Measurements from ENCODE around the gene ANO1.

The ANO1 gene

DNA sequence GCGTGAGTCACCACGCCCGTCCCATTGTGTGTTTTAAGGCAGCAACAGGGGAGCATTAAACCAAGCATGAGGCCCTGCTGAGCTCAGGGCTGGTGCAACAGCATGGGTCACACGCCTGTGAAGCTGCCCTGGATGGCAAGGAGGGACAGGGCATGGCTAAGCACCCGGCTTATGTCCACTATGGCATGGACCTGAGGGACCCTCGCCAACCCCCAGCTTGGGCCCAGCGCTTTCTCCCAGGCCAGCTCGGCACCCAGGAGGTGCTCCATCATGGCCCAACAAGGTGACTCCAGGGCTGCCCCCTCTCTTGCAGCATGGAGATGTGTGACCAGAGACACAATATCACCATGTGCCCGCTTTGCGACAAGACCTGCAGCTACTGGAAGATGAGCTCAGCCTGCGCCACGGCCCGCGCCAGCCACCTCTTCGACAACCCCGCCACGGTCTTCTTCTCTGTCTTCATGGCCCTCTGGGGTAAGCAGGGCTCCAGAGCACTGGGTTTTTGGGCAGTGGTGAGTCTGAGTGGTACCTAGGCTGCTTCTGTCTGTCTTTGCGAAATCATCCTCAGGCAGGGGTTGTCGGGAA lies 53.6 kb downstream of the ANO1 start:
- no peak for DNase-seq (ENCODE audit: low read depth)
- no peak overlapping the region for H3K4me3 ChIP-seq (ENCODE audit: low read depth, low read length)
- TF ChIP-seq, protein P1, sequence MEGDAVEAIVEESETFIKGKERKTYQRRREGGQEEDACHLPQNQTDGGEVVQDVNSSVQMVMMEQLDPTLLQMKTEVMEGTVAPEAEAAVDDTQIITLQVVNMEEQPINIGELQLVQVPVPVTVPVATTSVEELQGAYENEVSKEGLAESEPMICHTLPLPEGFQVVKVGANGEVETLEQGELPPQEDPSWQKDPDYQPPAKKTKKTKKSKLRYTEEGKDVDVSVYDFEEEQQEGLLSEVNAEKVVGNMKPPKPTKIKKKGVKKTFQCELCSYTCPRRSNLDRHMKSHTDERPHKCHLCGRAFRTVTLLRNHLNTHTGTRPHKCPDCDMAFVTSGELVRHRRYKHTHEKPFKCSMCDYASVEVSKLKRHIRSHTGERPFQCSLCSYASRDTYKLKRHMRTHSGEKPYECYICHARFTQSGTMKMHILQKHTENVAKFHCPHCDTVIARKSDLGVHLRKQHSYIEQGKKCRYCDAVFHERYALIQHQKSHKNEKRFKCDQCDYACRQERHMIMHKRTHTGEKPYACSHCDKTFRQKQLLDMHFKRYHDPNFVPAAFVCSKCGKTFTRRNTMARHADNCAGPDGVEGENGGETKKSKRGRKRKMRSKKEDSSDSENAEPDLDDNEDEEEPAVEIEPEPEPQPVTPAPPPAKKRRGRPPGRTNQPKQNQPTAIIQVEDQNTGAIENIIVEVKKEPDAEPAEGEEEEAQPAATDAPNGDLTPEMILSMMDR (IDR thresholded peaks at IDR 0.05; ENCODE audit: control insufficient read depth, extremely low read depth, insufficient read depth), result no peak

DNA sequence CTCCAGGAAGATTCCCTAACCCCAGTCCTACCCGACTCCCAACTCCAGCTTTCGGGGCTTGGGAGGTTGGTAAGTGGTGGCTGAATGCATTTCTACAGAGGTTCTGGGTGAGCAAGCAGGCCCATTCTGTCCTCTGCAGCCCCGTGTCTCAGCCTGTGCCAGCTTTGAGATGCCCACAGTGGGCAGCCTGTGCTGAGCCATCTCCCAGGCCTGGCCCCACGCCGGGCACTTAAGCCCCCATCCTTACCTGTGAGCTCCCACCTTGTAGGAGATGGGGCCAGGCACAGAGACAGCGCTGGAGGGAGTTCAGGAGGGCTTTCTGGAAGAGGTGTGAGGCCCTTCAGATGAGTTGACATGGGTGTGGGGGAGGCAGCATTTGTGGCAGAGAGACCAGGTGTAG lies 54.5 kb downstream of the ANO1 start:
- no peak for DNase-seq (ENCODE audit: low read depth)
- H3K4me3 ChIP-seq (ENCODE audit: low read depth, low read length), result no peak overlapping the region
- TF ChIP-seq, protein P1 (IDR thresholded peaks at IDR 0.05; ENCODE audit: control insufficient read depth, extremely low read depth, insufficient read depth), result no peak

DNA sequence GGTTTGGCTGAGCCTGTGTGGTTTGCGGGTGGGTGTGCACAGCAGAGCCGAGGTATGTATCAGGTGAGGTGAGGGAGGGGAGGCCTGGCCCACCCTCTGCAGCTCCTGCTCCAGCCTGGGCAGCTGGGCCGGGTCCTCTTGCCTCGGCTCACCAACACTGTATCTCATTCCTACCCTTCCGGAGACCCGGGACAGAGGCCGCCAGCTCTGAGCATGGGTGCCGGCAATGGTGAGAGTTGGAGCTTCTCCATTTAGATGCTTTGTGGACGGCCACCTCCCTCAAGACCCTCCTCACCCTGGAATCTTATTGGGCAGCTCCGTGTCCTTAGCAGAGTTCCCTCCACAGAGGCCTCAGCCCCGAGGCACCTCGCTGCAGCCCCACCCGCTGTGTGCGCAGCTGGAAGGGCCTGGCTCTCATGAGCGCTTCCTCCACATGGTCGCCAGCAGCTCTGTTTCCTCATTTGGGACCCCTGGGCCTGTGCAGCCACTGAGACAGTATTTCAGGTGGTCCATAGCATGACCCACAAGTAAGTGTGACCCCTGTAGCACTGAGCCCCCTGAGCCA lies 55.7 kb downstream of the ANO1 start:
- TF ChIP-seq, protein P1 (IDR thresholded peaks at IDR 0.05; ENCODE audit: control insufficient read depth, extremely low read depth, insufficient read depth), result no peak

DNA sequence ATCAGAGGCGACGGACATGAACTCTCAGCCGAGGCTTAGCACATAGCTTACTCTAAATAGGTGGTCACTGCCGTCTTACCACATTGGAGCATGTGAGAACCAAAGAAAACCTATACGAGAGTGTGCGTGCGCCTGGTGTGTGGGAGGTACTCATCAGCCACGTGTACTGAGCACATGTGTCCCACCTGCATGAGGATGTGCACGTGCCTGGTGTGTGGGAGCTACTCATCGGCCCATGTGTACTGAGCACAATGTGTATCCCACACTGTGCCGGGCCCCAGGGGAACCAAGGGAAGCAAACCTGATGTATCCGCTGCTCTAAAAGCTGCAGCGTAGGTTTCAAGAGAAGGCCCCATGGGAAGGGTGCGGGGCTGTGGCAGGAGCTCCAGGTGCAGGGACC lies 56.4 kb downstream of the ANO1 start:
- DNase-seq (ENCODE audit: low read depth), result no peak
- TF ChIP-seq, protein P1 (IDR thresholded peaks at IDR 0.05; ENCODE audit: control insufficient read depth, extremely low read depth, insufficient read depth), result no peak
- no peak overlapping the region for H3K4me3 ChIP-seq (ENCODE audit: low read depth, low read length)

More for the DNA sequence above, 55.7 kb downstream of the ANO1 start:
- DNase-seq (ENCODE audit: low read depth), result no peak
- H3K4me3 ChIP-seq (ENCODE audit: low read depth, low read length), result no peak overlapping the region

DNA sequence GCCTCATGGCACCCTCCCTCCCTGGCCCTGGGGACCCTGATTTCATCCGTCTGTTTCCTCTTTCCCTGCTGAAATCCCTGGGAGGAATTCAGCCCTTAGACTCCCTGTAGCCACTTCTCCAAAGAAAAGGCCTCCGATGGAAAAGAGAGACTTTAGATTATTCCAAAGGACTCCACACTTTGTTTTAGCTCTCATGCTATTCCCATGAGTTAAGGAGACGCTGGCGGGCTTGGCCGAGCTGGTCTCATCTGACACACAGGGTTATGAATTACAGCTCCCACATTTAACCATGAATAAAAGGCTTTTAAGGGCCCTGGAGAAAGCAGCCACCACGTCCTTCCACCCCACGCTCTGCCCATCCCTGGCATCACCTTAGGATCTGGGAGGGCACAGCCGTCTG lies 57.0 kb downstream of the ANO1 start:
- no peak overlapping the region for H3K4me3 ChIP-seq (ENCODE audit: low read depth, low read length)
- TF ChIP-seq, protein P1 (IDR thresholded peaks at IDR 0.05; ENCODE audit: control insufficient read depth, extremely low read depth, insufficient read depth), result no peak
- DNase-seq (ENCODE audit: low read depth), result no peak

DNA sequence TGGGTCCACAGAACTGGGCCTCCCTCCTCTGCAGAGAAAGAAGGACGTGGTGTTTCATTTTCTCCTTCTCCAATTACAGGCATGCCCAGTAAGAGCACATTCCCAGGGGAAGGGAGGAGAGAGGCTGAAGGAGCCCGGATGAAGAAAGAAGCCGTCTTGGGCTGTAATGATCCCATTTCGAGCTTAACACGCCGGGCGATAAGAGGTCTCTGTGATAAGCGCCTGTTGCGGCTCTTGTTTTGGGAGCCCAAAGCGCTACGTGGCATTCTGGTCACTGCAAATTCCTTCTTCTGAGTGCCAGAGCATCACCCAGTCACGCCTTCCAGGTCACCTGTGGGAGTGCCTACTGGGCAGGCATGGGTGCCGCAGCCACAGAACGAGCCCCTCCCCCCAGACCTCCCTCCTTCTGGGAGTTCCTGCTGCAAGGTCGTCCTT lies 57.5 kb downstream of the ANO1 start:
- TF ChIP-seq, protein P1 (IDR thresholded peaks at IDR 0.05; ENCODE audit: control insufficient read depth, extremely low read depth, insufficient read depth), result no peak
- no peak for DNase-seq (ENCODE audit: low read depth)
- H3K4me3 ChIP-seq (ENCODE audit: low read depth, low read length), result no peak overlapping the region

GRCh38 chr11:70137383-70137782 lies 59.3 kb downstream of the ANO1 start:
- TF ChIP-seq, protein P1 (IDR thresholded peaks at IDR 0.05; ENCODE audit: control insufficient read depth, extremely low read depth, insufficient read depth), result no peak
- DNase-seq (ENCODE audit: low read depth), result no peak
- no peak overlapping the region for H3K4me3 ChIP-seq (ENCODE audit: low read depth, low read length)

Measured in LNCaP clone FGC (cell line).